Measurements from ENCODE around the gene RYR1.
"Not testable (repeated sequence)": the region's sequence is repeated elsewhere in the genome, so short reads cannot be mapped to it uniquely, and the experiment has no call there.

The RYR1 gene

GRCh38 chr19:38577826-38578225 lies 144.3 kb downstream of the RYR1 start:
- DNase-seq = no peak

GRCh38 chr19:38579304-38579703 lies 145.8 kb downstream of the RYR1 start:
- not testable (repeated sequence) for DNase-seq

- no peak for DNase-seq
Observed at GRCh38 chr19:38580080-38580479, 146.6 kb downstream of the RYR1 start.

- DNase-seq = no peak
Observed at GRCh38 chr19:38583219-38583984, 149.9 kb downstream of the RYR1 start.

GRCh38 chr19:38583985-38584305 lies 150.5 kb downstream of the RYR1 start:
- DNase-seq = no peak

GRCh38 chr19:38587562-38587961 lies 154.1 kb downstream of the RYR1 start:
- DNase-seq = no peak

GRCh38 chr19:38588041-38588440 lies 154.6 kb downstream of the RYR1 start:
- no peak for DNase-seq

GRCh38 chr19:38592940-38593339 lies 159.4 kb downstream of the RYR1 start:
- no peak for DNase-seq

- peak; percentile 94 for DNase-seq
Observed at GRCh38 chr19:38596057-38596981, 162.8 kb downstream of the RYR1 start.

- no peak for DNase-seq
Observed at GRCh38 chr19:38597075-38597474, 163.6 kb downstream of the RYR1 start.

GRCh38 chr19:38599722-38600121 lies 166.2 kb downstream of the RYR1 start:
- DNase-seq = no peak

GRCh38 chr19:38602856-38603255 lies 169.4 kb downstream of the RYR1 start:
- DNase-seq = not testable (repeated sequence)

- no peak for DNase-seq
Observed at GRCh38 chr19:38606131-38606530, 172.6 kb downstream of the RYR1 start.

- DNase-seq = no peak
Observed at GRCh38 chr19:38614289-38614688, 180.8 kb downstream of the RYR1 start.

- DNase-seq = no peak
Observed at GRCh38 chr19:38615007-38615581, 181.6 kb downstream of the RYR1 start.

- no peak for DNase-seq
Observed at GRCh38 chr19:38616265-38616664, 182.8 kb downstream of the RYR1 start.

GRCh38 chr19:38617283-38617763 lies 183.8 kb downstream of the RYR1 start:
- no peak for DNase-seq

GRCh38 chr19:38617764-38618589 lies 184.5 kb downstream of the RYR1 start, which contains the start of gene MAP4K1:
MAP4K1 (minus strand) TSS chr19:38617953; CDS start chr19:38617895, 58 bp downstream.
- peak; percentile 28 for DNase-seq

- peak; percentile 98 for DNase-seq
Observed at GRCh38 chr19:38618590-38619360, 185.3 kb downstream of the RYR1 start, which contains the start of gene EIF3K. EIF3K (plus strand) TSS chr19:38619188; CDS start chr19:38619269, 81 bp downstream.

GRCh38 chr19:38619361-38620174 lies 186.1 kb downstream of the RYR1 start:
- DNase-seq = no peak

GRCh38 chr19:38624822-38625221 lies 191.3 kb downstream of the RYR1 start:
- no peak for DNase-seq
